LoVo (cell line): ENCODE results near the gene STMN1.
A peak's percentile ranks its signal among the peaks of the same experiment; 100 is the strongest.

Experiments
- DNase-seq: peaks from one replicate; pipeline ENCODE4 v3.0.0-alpha.2; 2016; ENCODE audit warnings: low spot score

Gene STMN1

GRCh38 chr1:25918615-25919014 lies 12.4 kb upstream of the STMN1 start:
- no peak for DNase-seq

- no peak for DNase-seq
Observed at GRCh38 chr1:25917996-25918395, 11.8 kb upstream of the STMN1 start.

GRCh38 chr1:25916460-25916859 lies 10.2 kb upstream of the STMN1 start:
- no peak for DNase-seq

DNA sequence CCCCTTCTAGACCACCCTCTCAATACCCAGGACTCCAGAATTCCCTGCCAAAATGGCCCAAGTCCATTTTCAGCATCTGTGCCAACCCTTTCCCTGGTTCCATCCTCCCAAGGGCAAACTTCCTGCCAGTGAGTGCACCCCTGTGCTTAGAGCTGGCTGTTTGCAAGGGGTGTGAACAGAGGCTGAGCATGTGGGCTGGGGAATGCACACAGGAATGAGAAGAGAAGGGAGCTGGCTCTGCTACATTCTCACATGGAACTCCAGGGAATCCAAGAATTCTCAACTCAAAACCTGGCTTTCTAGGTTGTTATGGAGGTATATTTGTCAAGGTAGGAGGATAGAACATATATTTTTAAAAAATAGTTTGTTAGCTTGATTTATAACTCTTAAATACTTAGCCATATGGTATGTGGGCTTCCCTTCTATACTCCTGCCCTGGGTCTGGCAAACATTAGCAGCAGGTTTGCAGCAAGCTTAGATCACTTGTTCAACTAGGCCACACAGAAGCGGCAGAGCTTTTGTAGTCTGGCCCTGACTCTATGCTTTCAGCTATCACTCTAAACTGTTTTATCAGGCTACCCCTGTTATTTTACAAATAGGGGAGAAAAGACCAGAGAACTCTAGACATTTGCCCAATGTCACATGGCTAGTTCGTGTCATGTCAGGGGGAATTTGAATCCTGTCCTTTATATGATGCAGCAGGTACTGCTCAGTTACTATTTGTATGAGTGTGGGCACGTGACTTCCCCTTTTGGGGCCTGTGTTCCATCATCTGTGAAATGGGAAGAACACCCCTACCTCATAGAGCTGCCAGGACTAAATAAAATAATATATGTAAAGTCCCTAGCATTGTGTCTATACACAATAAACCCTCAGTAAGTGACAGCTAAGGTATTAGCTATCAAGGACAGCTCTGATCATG lies 8.1 kb upstream of the STMN1 start:
- no peak for DNase-seq

DNA sequence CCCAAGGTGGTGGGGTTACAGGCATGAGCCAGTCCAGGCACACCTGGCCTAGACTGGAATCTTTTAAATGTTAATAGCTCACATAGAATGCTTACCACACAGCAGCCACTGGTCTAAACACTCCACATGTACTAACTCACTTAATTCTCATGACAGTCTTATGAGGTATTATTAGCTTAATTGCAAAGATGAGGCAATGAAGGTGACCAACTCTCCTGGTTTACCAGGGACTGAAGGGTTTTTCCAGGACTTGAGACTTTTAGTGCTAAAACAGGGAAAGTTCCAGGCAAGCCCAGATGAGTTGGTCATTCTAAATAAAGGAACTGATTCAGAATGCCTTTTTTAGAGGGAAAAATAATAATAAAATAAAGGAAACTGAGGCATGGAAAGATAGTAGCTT lies 7.0 kb upstream of the STMN1 start:
- no peak for DNase-seq

DNA sequence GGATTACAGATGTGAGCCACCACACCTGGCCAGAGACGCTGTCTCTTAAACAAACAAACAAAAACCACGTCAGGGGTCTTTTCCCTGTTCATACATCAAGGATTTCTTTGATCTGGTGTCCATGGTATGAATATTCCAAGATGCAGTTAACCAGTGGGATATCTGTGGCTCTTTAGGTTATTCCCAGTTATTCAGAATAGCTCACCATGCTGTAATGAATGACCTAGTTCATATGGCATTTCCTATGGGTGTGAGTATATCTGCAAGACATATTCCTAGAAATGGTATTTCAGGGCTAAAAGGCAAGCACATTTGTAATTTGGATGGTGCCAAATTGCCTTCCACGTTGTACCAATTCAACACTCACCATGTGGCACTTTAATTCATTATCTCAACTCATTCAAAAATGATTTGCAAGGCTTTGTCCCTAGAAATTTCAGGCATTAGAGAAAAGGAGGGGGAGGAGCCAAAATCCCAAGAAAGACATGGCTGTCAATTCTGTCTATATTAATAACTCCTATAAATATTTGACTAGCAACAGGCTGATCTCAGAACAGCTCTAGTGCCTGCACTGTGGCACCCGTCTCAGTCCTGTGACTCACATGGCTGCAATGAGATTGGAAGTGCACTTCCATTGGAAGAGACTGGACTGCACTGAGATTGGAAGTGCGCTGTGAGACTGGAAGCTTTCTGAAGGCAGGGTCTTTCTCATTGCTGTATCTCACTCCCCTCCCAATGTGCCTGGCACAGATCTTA lies 6.0 kb upstream of the STMN1 start:
- DNase-seq: no peak

- DNase-seq: no peak
Observed at GRCh38 chr1:25911162-25911561, 4.9 kb upstream of the STMN1 start.

GRCh38 chr1:25909040-25909439 lies 2.8 kb upstream of the STMN1 start:
- no peak for DNase-seq

GRCh38 chr1:25908161-25908560 lies 1.9 kb upstream of the STMN1 start:
- DNase-seq: no peak

- DNase-seq: no peak
Observed at GRCh38 chr1:25907601-25908000, 1.4 kb upstream of the STMN1 start.

DNA sequence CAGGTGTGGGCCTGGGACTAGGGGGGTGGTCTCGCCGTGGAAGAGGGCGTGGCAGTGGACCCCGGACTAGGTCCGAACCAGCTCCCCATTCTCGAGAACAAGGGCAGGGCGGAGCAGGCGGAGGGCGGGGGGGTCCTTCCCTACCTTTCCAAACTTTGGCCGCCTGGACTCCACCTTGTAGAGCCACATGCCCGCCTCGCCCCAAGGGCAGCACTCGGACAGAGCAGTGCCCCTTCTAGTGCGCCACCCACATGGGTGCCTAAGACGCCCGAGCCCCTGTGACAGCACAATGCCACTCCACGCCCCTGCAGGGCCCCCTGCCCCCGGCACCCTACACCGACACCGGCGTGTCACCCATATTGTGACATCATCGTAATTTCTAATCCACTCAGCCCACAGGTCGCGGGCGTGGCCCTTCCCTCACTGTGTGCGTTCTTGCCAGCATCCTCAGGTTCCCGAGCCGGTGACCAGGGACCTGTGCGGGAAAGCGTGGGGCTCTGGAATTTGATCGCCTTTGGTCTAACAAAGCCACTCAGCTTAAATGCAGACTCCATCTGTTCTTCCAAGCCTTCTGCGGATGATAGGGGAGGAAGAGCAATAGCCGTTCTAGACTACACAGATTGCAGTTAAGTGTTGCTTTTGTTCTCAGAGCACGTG lies 553 bp upstream of the STMN1 start:
- DNase-seq: no peak

DNA sequence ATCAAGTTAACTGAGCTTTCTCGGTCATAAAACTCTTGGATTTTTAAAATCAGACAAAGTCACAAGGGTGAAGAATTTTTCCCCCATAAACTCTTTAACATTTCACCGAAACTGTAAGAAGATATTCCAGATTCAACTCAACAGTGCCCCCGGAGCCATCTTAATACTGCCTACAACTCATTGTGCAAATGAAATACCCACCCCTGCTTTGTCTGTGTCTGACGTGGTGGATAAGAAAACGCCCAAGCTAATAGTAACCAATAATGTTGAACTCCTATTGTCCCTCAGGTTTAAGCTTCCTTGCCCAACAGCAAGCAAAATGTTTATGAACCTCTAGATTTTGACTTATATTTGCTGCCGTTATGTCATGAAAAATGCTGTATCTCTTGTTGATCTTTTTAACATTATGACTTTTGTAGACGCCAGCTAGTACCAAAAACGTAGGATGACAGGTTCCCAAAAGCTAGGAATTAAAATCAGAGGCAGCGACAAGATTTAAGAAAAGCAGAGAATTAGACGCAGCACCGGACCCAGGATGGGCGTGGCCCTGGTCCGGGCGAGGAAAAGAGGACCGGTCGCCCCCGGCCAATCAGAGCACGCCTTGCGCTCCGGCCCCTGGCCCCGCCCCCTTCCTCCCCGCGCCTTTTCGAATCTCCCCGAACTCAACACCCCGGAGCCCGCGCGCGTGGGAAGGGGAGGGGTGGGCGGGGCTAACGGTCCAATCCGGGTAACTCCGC lies 1.1 kb downstream of the STMN1 start:
- peak; percentile 88 for DNase-seq

- no peak for DNase-seq
Observed at GRCh38 chr1:25903986-25904385, 2.2 kb downstream of the STMN1 start.

DNA sequence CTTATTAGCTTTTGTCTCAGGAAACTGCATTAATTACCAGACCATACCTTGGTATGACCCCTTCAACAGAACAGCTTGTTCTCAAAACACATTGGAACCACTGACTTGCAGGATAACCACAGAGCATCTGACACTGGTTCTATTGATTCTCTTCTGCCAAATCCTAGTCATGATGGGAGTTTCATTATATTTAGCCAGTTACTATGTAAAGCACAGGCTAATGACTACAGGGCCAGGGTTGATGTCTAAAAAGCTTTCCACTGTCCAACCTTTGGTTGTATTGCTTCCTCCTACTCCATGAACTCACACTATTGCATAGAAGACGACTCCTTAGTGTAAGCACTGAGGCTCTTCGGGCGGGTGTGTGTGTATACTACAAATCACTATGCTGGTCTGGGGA lies 3.8 kb downstream of the STMN1 start:
- no peak for DNase-seq

DNA sequence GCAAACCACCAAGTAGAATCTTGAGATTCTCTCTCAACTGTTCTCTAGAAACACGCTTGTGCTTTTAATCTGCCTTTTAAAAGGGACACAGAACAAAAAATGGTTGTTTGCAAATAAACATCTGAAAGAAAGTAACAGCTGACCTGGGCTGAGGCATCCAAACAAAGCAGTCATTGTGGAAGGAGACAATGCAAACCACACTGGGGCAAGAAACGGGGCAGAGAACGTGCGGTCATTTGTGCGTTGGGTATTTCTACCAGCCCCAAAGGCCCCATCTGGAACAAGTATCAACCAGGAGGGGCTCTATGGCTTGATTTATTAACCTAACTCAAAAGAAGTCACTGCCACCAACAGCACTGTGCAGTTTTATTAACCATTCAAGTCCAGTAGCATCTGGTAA lies 6.0 kb downstream of the STMN1 start:
- no peak for DNase-seq

GRCh38 chr1:25899792-25900191 lies 6.4 kb downstream of the STMN1 start:
- no peak for DNase-seq

- DNase-seq: no peak
Observed at GRCh38 chr1:25898223-25899015, 7.8 kb downstream of the STMN1 start.

- no peak for DNase-seq
Observed at GRCh38 chr1:25897754-25898153, 8.5 kb downstream of the STMN1 start.

DNA sequence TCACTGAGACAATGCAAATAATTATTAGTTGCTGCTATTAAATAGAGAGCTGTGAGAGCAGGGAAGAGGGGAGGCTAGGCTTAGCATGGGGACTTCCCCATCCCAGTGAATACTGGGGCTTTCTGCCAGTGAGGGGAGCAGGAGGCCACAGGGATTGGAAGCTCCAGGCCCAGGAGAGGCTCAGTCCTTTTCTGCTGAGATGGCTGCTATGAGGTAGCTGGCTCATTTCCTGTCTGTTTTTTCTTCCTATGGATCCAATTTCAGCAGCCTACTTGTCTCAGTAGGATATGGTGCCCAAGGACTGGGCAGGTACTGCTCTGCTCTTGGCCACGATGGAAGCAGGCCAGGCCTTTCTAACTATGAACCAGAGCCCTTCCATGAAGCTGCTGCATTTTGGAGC lies 10.0 kb downstream of the STMN1 start:
- DNase-seq: no peak

DNA sequence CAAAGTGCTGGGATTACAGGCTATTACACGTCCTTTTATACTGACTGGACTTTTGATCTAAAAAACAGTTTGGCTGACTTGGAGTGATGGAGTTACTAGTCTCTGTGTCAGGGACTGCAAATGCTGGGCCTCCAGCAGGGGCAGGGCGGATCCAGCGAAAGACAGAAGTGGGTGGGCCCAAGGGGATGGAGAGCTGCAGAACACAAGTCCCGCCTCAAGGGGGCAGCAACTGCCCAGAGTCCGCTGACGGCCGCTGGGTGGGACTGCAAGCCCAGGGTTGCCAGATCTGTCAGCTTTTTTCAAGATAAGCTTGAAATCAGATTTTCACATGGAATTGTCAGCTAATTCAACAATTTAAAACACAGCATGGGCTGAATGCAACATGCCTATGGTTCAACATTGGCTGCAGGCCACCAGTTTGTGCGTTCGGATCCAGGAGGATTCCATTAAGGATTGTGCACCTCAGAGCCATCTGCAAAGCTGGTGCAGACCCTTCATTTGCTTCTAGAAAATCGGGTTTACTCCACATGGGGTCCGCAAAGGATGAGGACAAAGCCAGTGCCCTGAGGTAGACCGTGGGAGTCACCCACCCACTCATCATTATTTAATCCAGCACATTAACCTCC lies 10.7 kb downstream of the STMN1 start:
- DNase-seq: peak; percentile 87

DNA sequence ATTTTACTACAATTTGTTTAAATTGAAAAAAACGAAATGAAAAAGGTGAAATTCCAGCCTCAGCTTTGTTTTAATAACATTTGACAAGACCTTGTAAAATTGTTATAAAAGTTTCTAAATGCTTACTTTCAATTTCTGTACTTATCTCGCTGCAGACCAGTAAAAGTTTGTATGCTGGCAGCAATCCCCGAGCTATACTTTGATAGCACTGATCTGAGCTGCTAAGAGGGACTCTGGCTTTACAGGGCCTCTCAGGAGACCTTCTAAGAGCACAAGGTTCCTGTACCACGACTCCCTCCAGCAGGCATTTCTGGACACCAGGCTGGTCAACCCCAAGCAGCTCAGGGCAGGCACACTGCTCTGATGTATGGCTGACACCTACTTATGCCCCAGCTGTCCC lies 13.1 kb downstream of the STMN1 start:
- no peak for DNase-seq
